ENCODE data around the gene DHRS7C.
"Not testable (repeated sequence)": the region's sequence is repeated elsewhere in the genome, so short reads cannot be mapped to it uniquely, and the experiment has no call there.

The DHRS7C gene

DNA sequence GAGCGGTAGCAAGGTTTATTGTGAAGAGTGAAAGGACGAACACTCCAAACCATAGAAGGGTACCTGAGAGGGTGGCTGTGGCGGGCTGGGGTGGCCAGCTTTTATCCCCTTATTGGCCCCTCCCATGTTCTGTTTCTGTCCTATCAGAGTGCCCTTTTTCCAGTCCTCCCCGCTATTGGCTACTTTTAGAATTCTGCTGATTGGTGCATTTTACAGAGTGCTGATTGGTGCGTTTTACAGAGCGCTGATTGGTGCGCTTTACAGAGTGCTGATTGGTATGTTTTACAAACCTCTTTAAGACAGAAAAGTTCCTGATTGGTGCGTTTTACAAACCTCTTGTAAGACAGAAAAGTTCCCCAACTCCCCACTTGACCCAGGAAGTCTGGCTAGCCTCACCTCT lies 18.0 kb upstream of the DHRS7C start:
- DNase-seq = no peak

DNA sequence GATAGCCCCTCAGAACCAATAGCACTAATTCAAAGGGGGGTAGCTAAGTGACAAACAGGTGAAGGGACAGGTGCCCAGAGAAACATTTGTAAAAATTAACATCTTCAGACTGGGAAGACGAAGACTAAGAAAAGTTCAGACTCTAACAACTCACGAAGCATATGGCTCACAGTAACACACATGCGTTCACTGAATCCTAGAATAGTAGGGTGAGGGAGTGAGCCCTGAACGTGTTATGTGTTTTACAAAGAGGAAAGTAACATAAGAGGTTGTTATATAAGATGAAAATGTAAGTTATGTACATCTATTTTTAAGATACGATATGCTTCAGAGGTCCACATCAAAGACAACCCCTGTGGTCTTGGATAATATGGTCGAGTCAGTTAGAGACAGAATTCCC lies 15.3 kb upstream of the DHRS7C start:
- DNase-seq = no peak

DNA sequence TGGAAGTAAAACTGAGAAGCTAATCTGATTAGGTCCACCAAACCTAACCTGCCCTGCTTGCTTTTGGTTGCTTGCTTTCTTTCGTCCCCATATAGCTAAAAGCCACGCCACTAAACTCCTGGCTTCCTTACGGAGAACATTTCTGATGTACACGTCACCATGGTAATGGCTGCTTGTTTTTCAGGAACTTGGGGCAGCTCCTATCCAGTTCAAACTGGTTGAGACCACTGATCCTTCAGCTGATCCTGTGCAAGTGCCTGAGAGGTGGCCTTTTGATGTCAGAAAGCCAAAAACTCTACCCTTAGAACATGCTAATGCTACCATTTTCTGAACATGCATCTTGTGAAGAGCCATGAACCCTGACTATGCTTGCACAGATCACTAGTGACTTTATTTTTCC lies 14.4 kb upstream of the DHRS7C start:
- no peak for DNase-seq

DNA sequence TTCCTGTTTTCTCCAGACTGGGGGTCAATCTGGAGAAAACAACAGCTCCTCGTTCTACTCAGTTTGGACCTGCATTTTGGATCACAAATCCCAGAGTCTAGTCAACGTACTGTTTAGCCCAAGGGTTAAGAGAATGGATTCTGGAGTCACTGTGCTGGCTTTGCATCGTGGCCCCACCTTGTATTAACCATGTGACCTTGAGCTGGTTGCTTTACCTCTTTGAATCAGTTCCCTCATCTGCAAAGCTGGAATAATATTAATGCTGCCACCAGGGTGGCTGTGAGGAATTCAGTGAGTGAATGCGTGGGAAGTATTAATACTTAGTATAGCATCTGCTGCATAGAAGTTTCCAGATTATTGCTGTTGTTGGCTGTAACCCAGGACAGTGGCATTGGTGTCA lies 11.3 kb upstream of the DHRS7C start:
- DNase-seq = no peak

DNA sequence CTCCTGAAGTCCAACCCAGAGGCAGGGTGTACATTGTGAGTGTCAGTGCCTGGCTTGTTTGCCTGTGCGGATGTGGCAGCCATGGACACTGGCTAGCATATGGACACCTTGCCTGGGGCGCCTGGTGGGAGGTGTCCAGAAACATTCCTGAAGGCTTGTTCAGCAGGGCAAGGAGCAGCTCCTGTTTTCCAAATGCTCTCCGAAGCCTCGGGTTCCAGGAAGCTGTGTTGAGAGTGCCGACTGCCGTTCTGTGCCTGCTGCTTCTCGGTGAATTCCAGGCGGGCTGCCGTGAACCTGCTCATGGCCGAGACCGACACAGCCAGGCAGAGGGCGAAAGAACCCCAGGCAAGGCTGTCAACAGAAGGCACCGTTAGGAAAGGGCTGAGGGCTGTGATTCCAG lies 10.9 kb upstream of the DHRS7C start:
- DNase-seq = no peak

DNA sequence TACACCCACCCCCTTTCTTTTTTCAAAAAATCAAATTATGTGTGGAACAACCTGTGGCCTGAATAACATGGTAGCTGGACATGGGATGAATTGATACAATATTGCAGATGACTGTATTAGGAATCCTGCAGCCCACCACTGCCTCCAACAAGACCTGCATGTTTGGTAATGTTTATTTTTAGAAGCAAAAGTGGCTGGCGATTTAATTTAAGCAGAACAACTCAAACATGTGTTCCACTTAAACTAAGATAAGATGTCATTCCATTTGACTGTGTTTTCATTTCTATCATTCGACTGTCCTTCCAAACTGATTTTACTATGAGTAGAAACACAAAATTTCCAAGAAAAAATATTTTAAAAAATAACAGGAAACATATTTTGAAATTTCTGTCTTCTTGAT lies 10.1 kb upstream of the DHRS7C start:
- no peak for DNase-seq

DNA sequence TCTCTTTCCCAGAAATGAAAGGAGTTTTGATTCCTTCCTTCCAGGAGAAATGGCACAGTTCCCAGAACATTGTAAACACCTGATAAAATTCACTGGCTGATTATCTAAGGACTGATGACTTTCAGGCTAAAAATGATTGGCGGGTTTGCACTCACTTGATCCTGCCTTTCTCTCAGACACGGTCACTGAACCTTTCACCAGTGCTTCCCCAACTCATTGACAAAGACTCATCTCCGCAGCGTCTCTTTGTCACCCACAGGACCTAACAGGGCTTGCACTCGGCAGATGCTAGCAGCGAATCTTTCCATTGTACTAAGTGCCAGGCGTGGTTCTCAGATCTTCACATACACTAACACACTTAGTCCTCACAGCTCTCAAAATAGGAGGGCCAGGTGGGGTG lies 7.3 kb upstream of the DHRS7C start:
- no peak for DNase-seq

DNA sequence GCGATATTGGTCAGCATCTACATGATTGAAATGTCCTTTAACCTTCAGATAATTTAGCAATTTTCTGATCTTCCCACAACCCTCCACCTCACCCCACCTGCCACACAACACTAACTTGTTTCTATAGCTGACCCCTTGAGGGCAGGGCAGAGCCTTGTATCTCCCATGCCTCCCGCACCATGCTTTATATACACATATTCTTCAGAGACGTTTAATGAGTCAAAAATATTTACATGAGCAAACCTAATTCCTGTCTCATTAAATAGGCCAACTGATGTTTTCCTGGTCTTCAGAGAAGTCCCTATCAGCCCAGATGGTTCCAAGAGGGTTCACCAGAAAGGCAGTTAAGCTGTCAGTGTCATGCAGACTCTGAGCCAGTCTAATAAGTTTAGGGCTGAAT lies 6.6 kb upstream of the DHRS7C start:
- DNase-seq = no peak

DNA sequence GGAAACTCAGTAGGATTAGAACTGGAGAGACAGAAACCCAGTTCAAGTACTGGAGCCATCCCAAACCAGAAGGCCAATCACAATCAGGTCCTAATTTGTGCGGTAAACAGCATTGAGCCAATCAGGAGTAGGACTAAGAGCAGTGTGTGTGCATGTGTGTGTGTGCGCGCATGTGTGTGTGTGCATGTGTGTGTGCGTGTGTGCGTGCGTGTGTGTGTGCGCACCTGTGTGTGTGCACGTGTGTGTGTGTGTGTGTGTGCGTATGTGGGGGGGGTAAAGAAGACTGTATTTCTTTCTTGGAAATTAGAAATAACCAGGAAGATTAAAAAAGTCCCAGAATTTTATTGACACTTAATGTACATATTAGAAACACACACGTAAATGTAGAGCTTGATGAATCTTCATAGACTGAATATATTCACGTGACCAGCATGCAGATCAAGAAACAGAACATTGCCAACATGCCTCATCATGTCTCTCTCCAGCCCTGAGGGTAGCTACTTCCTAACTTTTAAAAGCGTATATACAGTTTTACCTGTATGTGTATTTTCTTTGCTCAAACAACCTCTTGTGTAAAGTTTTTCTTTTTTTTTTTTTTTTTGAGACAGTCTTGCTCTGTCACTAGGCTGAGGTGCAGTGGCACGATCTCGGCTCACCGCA lies 919 bp upstream of the DHRS7C start:
- DNase-seq = no peak

DNA sequence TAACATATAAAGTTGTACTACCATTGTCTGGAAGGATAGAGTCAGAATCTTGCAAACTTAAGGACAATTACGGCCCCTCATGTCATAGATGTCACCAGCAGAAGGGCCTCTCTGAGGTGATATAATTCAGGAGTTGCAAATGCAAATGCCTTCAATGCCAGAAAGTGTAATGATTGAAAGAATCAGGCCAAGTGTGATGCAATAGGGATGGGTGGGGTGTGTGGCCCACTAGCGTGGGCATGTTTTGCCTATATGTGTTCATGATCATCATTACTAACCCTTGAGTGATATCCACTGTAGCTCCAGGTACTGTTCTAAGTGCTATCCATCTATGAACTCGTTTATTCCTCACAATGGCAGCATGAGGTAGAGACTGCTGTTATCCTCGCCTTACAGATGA lies 1.1 kb downstream of the DHRS7C start:
- no peak for DNase-seq

DNA sequence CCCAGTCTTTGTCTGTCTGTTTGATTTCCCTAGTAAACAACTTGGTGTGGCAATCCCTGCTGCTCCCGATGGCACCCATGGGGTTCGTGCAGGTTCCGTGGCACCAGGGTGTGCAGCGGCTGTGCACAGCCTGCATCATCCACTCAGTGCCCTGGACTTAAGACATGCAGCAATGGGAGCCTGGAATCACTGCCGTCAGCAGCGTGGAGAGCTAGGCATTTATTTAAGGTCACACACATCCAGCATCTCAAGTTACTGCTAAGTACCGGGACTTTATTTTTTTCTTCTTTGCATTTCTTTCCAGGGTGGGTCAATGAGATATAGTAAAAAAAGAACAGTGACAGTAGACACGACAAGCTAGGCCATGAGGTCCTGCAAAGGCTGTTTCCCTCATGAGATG lies 2.8 kb downstream of the DHRS7C start:
- no peak for DNase-seq

DNA sequence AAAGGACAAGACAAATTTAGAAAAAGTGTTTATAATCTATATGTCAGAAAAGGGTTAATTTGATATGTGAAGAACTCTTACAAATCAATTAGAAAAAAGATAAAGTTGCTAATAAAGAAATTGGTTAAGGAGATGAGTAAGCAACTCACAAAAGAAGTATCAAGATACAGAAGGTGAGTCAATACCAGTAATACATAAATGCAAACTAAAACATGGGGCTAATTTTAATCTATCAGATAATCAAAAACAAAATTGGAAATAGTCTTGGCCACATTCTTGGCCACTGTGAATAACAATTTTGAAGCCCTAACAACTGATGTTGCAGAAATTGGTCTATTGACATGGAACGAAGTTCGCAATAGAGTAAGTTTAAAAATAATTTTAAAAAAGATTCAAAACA lies 6.8 kb downstream of the DHRS7C start:
- DNase-seq = no peak

DNA sequence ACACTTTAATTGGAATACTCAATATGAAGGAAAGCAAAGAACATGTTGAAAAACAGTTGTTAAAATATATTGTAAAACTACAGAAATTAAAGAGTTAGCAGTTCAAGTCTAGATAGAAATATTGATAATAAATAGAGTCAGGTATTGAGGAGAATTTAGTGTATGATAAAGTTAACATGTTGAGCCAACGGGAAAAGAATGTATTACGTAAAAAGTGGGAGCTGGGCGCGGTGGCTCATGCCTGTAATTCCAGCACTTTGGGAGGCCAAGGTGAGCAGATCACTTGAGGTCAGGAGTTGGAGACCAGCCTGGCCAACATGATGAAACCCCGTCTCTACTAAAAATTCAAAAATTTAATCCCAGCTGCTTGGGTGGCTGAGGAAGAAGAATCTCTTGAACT lies 7.9 kb downstream of the DHRS7C start:
- not testable (repeated sequence) for DNase-seq

DNA sequence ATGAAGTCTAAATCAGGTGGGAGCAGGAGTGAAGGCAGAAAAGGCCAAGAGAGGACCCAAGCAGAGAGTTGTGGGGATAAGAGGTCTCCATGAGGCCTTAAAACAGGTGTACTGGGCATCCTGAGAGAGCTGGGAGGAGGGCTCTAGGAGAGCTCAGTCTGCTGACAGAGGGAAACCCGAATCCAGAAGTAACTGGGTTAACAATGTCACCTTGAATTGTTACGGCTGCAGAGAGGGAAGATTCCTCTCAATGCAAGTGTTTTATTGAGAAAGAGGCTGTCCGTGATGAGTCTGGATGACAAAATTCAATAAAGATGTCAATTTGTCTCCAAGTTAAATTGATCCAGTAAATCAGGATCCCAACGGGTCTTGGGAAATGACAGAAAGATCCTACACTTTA lies 8.3 kb downstream of the DHRS7C start:
- no peak for DNase-seq

DNA sequence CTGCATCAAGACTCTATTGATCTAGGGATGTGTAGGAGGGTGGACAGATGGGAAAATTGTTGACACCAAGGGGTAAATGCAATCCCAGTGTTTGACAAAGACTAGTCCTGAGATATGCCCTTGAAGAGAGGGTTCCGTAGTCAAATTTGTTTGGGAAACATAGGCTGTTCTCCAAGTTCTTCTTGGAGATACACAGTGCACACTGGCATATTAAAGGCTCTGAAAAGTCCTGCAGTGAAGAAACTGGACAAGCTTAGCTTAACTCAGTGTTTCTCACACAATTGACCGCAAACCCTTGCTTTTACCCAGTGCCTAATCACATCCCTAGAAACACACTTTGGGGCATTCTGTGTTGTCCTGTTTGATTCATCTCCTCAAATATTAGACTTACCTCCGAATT lies 10.8 kb downstream of the DHRS7C start:
- no peak for DNase-seq

DNA sequence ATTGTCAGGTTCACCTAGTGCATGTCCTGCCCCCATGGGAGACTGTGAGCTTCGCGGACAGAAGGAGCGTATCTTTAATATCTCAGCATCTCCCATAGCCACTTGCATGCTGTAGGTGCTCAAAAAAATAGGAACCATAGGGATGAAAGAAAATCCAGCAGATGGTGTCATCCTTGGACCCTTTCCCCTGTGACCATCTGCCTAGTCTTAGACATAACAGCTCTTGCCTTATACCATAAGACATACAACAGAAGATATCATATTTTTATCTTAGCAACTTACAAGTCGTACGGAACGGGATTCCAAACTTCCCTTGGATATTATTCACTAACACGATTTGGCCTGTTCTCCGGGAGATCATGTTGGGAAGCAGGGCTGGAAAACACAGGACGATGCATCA lies 14.5 kb downstream of the DHRS7C start:
- no peak for DNase-seq

DNA sequence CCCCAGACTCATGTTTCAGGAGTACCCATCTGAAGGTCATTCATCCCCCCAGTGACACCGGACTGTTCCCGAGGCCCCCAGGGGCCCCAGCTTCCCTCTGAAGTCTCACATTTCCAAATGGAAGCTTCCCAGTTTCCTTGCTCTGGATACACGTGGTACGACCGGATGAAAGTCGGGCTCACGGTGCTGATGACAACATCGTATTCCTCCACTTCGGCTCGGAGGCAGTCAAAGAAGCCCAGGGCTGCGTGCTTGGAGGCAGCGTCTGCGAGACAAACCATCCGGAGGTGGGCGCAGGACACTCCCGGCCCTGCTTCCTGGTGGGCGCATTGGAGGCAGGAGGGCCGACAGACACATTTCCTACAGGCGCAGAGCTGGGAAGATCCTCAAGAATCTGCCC lies 18.7 kb downstream of the DHRS7C start:
- no peak for DNase-seq

DNA sequence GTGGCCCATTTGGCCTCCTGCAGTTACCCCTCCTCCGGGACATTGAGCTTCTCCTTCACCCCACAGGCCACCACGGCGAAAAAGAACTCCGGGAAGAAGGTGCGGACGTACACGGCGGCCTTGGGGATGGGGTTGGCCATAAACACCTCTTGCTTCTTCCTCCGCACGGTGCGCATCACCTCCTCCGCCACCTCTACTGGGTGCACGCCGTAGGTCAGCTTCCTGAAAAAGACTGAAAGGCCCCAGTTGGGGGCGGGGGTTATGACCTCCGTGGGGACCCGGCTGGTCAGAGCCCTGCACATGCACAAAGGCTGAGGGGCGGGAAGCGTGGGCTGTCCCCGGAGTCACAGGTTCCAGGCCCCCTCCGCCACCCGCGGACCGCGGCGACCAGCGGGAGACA lies 19.9 kb downstream of the DHRS7C start:
- no peak for DNase-seq

DNA sequence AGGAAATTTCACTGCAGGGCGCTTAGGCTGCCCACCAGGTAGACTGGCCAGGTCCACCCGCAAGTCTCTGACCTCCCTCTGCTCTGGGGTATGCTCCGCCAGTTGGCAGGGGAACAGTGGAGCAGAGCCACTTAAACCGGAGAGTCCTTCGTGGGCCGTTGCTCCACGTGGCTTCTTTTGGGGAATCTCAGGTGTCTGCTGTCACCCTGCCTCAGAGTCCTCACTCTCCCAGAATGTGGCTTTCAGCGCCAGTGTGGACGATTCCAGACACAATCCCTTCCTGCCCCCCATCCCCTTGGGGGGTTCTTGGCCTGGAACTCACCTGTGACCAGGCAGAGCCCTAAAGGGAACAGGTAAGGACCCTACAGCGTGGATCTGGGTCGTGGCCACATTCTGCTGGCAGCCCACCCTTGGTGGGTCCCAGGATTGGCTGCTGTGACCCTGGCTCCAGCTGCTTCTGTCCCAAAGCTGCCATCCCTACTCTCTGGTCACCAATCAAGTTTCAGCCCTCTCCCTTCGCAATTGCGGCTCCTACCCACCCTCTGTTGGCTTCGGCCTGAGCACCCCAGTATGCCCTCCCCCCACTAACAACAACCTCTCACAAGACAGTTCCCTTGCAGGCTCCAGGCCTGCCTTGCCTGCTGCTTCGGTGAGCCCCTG lies 22.2 kb downstream of the DHRS7C start:
- DNase-seq = no peak

DNA sequence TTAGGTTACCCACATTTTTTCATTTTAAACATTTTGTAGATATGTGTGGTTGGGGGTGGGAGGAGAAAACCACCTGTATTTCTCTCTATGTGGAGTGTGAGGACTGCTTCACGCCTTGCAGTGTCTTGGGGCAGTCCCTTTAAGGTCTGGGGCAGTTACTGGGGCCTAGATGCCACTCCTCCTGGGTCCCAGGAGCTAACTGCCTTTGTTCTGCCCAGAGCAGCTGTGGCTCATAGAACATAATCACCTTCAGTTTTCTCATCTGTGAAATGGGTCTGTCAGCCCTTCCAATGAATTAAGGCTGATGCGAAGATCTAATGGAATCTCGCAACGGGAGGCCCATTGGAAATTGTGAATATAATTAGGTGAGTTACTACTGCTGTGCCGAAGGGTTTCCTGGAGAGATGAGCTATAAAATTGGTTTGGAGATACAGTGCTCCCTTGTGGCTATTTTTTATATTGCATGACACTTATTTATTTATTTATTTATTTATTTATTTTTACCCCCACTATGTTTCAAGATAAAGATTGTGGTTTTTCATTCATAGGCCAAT lies 22.9 kb downstream of the DHRS7C start:
- DNase-seq = peak; percentile 1

DNA sequence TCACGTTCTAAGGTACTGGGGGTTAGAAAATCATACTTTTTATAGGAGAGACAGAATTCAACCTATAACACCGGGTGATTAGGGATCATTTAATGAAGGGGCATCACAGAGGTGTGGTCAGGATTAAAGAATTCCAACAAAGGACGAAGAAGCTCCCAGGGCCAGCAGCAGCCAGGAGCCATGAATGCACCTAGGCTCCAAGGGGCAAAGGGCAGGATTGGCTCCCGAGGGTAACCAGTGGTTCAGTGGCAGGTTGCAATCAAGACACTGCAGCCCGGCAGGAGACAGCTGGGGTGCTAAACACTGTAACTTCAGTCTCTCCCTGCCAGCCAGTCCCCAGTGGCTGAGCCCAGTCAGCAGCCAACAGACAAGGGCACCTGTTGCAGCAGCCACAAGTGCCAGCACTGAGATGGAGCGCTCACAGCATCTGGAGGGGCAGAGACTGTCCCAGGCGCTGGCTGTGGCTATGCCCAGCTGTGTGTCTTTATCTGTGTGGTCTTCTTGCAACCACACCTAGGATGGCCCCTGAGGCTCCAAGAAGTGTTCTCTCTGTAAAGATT lies 23.9 kb downstream of the DHRS7C start:
- no peak for DNase-seq

DNA sequence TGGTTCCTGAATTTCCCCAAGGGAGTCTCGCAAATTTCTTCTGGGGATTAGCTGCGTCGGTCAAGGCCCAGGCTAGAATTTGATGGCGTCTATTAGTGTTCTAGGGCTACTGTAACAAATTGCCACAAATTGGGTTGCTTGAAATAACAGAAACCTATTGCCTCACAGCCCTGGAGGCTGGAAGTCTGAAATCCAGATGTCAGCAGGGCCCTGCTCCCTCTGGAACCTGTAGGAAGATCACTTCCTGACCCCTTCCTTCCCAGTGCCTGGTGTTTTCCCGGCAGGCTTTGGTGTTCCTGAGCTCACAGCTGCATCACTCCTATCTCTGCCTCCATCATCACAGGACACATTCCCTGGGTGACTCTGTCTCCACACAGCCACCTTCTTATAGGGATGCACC lies 24.4 kb downstream of the DHRS7C start:
- no peak for DNase-seq

DNA sequence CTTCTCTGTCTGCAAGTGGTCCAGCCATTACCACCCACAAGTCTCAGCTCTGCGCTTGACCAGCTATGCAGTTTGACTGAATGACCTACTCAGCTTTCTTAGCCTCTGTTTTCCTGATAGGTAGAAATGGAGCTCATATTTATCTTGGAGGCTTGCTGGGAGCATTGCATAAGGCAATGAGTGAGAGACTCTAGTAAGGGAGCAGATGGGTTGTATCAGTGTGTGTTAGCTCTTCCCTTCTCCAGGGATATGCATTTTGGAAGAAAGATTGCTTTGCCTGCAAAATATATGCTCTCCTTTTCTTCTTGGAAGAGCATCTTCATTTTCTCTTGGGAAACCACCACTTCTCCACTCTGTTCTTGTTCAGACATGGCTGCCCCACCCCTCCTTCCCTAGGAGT lies 26.1 kb downstream of the DHRS7C start:
- no peak for DNase-seq

DNA sequence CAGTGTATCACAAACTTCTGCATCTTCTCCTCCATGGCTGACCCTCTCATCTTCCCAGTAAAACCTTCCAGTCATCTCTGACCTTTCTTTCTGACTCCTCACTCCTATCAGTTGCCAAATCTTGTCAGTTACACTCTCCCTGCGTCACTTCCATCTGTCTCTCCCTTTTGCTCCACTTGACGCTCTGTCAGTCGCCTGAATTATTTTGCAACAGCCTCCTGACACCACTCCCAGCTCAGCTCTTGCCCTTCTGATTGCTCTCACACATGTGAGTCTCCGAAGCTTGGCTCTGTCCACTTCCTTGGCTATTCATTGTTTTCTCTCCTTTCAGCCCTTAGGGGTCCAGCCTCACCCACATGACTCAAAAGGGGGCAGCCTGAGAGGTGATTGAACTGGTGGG lies 27.7 kb downstream of the DHRS7C start:
- no peak for DNase-seq

DNA sequence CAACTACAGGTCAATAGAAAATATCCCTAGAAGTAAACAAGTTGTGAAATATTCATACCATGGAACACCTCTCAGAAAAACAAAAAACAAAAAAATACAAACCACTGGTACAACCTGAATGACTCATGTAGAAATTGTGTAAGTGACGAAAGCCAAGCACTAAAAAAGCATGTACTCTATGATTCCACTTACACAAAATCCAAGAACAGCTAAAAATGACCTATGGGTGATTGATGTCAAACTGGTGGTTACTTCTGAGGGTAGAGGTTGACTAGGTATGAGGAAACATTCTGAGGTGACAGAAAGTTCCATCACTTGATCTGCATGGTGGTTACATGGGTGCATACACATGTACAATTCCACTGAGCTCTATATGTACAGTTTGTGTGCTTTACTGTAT lies 31.1 kb downstream of the DHRS7C start:
- DNase-seq = no peak

All from NCI-H2029 (cell line).